ENCODE data around the gene ZNF260. TPM values are rescaled to one million over a fixed set of nuclear protein-coding genes. Genes with fewer than 3 reads are reported as not detected.

Gene ZNF260
- total RNA-seq, 1 donor from 2014 or later = 12.5 TPM

DNA sequence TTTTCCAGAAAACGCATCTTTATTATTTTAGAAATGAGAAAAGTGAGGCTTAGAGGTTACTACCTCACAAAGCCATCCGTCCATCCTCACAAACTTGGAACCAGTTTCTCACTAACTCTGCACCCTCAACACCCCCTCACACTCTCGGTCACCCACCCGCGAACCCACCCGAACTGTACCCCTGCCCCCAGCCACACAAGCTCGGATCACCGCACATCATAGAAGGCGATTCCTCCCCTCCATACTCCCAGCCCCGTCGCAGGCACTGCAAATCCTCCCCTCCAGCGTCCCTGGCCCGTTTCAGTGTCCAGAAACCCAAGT, 238 bp downstream of the ZNF260 start:
- ATAC-seq = peak in 1 of 2 donors; percentile 37
- H3K4me1 ChIP-seq = peaks cover 19% of the 10 kb centered on the region
- H3K27ac ChIP-seq = peak overlapping the region; percentile 91
- peaks cover 59% of the 10 kb centered on the region for H3K9me3 ChIP-seq
- no peaks in the 10 kb centered on the region for H3K27me3 ChIP-seq (ENCODE audit: low read depth)
- peaks cover 6% of the 10 kb centered on the region for H3K36me3 ChIP-seq
- no peak for DNase-seq
- intact Hi-C loops (cut with DNase I) = no loop called here
- peak overlapping the region; percentile 77 for H3K4me3 ChIP-seq
- TF ChIP-seq, protein P1, sequence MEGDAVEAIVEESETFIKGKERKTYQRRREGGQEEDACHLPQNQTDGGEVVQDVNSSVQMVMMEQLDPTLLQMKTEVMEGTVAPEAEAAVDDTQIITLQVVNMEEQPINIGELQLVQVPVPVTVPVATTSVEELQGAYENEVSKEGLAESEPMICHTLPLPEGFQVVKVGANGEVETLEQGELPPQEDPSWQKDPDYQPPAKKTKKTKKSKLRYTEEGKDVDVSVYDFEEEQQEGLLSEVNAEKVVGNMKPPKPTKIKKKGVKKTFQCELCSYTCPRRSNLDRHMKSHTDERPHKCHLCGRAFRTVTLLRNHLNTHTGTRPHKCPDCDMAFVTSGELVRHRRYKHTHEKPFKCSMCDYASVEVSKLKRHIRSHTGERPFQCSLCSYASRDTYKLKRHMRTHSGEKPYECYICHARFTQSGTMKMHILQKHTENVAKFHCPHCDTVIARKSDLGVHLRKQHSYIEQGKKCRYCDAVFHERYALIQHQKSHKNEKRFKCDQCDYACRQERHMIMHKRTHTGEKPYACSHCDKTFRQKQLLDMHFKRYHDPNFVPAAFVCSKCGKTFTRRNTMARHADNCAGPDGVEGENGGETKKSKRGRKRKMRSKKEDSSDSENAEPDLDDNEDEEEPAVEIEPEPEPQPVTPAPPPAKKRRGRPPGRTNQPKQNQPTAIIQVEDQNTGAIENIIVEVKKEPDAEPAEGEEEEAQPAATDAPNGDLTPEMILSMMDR (IDR thresholded peaks at IDR 0.05) = no peak

DNA sequence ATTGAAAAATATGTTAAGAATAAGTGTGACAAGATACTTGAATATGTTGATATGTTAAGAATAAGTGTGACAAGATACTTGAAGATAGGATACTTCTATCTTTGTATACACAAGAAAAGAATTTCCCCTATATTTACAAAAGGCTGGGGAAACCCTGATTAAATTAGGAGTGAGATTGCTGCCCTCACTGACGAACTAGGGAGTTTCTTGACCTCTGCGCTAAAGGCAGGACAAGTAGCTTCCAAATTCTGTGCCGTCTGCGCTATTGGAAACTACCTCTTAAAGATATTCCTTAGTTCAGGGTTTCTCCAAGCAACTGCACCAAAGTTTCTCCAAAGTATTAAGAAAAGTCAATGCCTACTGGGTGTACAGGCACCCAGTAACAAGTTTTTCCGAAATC, 730 bp downstream of the ZNF260 start:
- H3K9me3 ChIP-seq = peaks cover 59% of the 10 kb centered on the region

DNA sequence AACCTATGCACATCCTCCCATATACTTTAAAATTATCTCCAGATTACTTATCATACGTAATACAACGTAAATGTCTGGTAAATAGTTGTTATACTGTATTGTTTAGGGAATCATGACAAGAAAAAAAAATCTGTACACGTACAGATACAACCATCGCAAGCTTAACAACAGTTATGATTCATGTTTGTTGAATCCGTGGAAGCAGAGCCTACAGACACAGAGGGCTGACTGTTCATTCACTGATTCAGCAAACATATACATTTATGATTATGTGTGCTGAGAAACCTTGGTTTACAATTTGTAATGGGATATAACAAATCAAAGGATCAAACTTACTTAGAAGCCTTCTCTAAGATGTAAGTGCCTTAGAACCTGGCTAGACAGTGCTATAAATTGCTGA, 1.5 kb downstream of the ZNF260 start:
- Histone ChIP-seq H3K36me3 (peaks cover 10% of the 10 kb centered on the region), H3K27ac (no peak overlapping the region), H3K4me1 (peaks cover 19% of the 10 kb centered on the region), H3K27me3 (ENCODE audit: low read depth) (no peaks in the 10 kb centered on the region), H3K9me3 (peaks cover 61% of the 10 kb centered on the region), H3K4me3 (no peak overlapping the region)
- TF ChIP-seq, protein P1 (IDR thresholded peaks at IDR 0.05) = no peak
- no peak for ATAC-seq
- intact Hi-C loops (cut with DNase I) = no loop called here
- DNase-seq = no peak

More for the DNA sequence above, 730 bp downstream of the ZNF260 start:
- intact Hi-C loops (cut with DNase I) = no loop called here
- H3K27ac ChIP-seq = peak overlapping the region; percentile 91
- TF ChIP-seq, protein P1 (IDR thresholded peaks at IDR 0.05) = no peak
- H3K36me3 ChIP-seq = peaks cover 6% of the 10 kb centered on the region
- H3K4me1 ChIP-seq = peaks cover 19% of the 10 kb centered on the region
- no peak for DNase-seq
- ATAC-seq = no peak
- H3K4me3 ChIP-seq = peak overlapping the region; percentile 77
- no peaks in the 10 kb centered on the region for H3K27me3 ChIP-seq (ENCODE audit: low read depth)

DNA sequence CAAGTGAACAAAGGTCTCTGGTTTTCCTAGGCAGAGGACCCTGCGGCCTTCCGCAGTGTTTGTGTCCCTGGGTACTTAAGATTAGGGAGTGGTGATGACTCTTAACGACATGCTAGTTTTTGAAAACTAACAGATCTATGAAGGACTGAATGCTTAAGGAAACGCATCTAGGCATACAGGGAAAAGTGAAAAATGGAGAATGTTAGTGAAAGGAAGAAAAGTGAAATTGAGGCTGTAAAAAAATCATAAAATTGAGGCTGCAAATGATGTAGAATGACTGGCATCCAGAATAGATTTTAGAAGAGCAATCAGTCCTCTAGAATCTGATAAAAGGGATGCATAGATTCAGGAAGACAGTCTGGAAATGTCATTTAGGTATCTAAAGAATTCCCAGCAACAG, 3.5 kb downstream of the ZNF260 start:
- DNase-seq (no peak), ATAC-seq (no peak)
- H3K4me3 ChIP-seq = no peak overlapping the region
- TF ChIP-seq, protein P1 (IDR thresholded peaks at IDR 0.05) = no peak
- H3K4me1 ChIP-seq = peaks cover 19% of the 10 kb centered on the region
- peaks cover 19% of the 10 kb centered on the region for H3K36me3 ChIP-seq
- intact Hi-C loops (cut with DNase I) = no loop called here
- peaks cover 65% of the 10 kb centered on the region for H3K9me3 ChIP-seq
- H3K27me3 ChIP-seq (ENCODE audit: low read depth) = no peaks in the 10 kb centered on the region
- H3K27ac ChIP-seq = no peak overlapping the region

DNA sequence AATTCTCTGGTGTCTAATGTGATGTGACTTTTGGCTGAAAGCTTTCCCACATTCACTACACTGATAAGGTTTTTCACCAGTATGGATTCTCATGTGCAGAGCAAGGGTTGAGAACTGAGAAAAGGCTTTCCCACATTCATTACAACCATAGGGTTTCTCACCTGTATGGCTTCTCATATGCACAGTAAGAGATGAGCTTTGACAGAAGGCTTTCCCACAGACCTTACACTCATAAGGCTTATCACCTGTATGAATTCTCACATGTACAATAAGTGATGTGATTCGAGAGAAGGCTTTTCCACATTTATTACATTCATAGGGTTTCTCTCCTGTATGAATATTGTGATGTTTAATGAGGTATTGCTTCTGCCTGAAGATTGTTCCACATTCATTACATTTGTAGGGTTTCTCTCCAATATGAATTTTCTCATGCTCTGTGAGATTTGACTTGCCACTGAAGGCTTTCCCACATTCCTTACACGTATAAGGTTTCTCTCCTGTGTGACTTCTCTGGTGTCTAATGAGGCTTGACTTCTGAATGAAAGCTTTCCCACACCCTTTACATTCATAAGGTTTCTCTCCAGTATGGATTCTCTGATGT, 14.0 kb downstream of the ZNF260 start:
- no peak for ATAC-seq
- Histone ChIP-seq H3K9me3 (peaks cover 100% of the 10 kb centered on the region), H3K36me3 (peaks cover 37% of the 10 kb centered on the region), H3K4me1 (no peaks in the 10 kb centered on the region), H3K27me3 (ENCODE audit: low read depth) (no peaks in the 10 kb centered on the region), H3K27ac (no peak overlapping the region), H3K4me3 (no peak overlapping the region)
- intact Hi-C loops (cut with DNase I) = no loop called here
- TF ChIP-seq, protein P1 (IDR thresholded peaks at IDR 0.05) = no peak
- DNase-seq = no peak

Measured in lower lobe of right lung (tissue), 2 donors.